NCI-H446 treated with DMSO at 0.1 percent for 48 hours (cell line): ENCODE results near the gene KIRREL3.

Experiments
- DNase-seq: peaks from one replicate; lab custom pipeline; 2025; lab: John Stamatoyannopoulos, UW

The KIRREL3 gene

DNA sequence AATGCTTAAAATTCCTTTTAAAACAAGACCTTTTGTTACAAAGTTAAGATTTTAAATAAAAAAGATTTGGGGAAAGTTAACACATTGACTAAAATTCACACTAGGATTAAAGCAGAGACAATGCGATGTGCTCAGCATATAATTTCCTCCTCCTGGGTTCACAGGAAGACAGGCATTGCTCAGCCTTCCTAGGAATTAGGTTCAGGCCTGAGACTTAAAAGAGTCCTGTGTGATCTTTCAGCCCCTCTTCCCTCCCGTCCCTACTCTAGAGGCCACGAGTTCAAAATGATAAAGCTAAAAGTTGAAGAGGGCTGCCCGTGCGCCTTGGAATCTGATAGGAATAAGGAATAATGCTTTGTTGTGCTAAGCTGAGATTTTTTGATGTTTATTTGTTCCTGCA, 218.6 kb downstream of the KIRREL3 start:
- DNase-seq: no peak

DNA sequence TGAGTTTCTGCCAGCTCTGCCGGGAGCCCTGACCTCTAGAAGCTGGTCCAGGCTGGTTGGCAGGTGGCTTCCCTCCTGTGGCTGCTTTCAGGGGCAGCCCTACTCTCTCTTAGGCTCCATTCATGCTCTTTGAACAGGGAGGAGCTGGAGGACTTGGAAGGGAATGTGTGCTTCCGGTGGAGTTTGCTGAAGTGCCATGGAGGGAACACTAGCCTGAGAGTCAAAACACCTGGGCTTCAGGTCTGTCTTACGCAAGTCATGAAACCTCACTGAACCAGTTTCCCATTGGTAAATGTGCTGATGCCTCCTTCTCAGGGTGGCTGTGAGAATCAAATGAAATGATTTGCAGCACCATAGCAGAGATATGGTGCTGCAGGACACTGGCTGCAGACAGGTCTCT, 224.5 kb downstream of the KIRREL3 start:
- DNase-seq: no peak

DNA sequence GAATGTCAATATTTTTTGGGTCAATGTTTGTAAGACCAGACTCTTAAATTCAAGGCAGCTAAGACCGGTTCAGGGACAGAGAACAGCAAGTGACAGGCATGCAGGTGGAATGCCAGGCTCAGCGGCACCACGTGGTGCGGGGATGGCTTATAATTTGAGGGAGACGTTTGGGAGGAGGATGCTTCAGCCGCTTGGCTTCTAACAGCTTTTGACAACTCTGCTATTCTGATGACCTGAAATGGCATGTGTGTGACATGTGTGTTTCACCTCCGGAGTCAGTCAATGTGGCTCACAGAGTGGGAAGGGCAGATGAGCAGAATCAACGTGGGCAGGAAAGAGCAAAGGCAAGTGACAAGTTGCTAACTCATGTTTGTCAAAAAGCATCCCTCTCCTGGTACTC, 228.3 kb downstream of the KIRREL3 start:
- no peak for DNase-seq

GRCh38 chr11:126768702-126769101, 231.9 kb downstream of the KIRREL3 start:
- DNase-seq: no peak

GRCh38 chr11:126766440-126766839, 234.1 kb downstream of the KIRREL3 start:
- DNase-seq: no peak

- no peak for DNase-seq
Observed at GRCh38 chr11:126765196-126765595, 235.4 kb downstream of the KIRREL3 start.

DNA sequence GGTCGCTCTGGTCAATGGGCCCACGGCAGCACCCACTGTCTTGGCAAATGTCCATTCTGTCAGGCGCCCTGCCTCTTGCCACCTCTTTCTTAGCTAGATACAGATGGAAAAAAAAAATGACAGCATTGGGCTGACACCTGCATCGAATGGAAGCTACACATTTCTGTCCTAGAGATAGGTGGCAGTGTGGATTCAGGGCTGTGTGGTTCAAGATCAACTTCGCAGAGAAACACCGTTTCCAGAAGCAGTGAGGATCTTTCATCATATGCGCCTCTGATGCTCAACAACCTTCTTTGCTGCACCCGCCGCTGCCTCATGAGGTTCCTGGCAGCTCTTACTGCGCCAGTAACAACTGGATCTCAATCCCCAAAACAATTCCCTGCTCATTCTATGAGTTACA, 236.3 kb downstream of the KIRREL3 start:
- DNase-seq: no peak

DNA sequence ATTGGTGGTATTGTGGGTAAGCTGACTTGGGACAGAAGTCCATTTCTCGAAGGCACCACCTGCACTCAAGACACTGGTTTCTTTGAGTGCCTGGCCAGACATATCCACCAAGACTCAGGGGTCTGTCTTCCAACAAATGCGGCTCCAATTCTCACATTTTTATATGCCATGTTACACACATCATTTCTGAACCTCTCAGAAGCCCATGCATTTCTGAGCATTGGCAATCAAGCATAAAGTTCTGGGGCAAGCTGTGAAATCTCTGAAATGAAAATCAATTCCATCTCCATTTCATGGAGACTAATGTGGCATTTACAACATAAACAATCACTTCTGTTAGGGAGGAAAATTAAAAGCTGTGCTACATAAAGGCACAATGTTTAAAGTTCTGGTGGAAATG, 243.7 kb downstream of the KIRREL3 start:
- no peak for DNase-seq

DNA sequence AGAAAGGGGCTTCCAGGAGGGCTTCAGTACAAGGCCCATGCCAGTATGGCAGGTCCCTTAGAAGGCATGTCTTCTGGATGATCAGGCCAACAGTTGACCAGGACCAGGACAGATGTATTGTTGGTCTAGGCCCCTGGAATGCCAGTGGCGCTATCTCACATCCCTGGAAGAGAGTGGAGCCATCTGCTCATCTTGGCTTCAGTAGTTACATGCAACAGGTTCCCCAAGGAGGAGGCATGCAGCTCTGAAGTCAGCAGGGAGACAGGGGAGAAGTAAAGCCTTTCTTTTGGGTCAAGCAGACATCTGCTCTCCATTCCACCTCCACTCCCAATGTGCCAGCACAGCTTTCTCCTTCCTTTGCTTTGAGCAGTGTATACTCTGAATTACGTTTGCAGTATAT, 244.1 kb downstream of the KIRREL3 start:
- no peak for DNase-seq

- no peak for DNase-seq
Observed at GRCh38 chr11:126755526-126755925, 245.0 kb downstream of the KIRREL3 start.

DNA sequence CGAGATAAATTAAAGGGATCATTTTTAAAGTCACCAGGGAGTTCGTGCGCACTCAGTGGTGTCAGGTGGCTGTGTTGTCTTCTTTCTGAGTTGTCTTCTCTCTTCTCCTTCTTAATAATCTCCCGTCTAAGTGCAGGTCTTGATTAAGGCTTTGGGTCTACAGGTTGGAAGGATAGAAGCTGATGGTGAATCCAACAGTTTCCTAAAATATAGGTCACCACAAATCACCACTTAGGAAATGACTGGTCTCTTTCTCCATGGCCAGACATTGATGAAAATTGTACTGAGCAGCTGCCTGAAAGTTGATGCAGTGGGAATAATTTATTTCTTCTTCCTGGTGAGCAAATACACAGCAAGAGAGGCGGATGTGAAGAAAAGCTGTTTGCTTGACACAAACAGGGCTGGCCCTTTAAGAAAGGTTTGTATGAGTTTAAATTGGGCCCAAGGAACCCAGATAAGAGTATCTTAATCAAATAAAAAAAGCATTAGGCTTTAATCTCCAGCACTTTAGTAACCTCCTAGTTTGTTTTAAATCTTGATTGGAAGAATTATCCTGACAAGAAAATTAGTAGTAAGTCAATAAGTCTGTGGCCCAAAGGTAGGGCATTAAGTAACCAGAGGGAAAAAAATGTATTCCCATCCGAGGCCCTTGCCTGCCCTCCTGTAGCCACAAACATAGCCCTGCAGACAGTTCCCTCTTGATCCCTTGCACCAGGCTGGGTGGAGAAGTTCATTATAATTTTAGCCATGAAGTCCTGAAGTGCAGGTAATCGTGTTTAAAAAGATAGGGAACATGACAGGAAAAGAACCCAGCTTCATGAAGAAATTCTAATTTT, 245.8 kb downstream of the KIRREL3 start:
- DNase-seq: no peak

- DNase-seq: no peak
Observed at GRCh38 chr11:126753990-126754389, 246.6 kb downstream of the KIRREL3 start.

DNA sequence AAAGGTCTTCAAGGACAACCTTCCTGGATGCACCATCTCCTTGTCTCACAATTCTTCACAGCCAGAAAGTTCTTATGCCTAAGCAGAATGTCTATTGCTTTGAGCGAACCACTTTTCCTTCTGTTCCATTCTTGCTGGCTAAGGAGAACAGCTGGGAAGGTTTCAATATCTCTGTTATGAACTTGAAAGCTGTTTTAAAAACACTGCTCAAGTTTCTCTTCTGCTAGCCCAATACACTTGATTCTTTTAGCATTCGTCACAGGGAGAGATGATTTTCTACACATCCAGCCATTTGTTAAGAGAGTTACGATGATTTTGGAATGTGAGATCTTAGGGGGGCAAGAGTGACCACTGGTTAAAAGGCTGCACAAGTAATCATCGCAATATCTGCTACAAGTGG, 249.3 kb downstream of the KIRREL3 start:
- no peak for DNase-seq

GRCh38 chr11:126748793-126749192, 251.8 kb downstream of the KIRREL3 start:
- DNase-seq: no peak

DNA sequence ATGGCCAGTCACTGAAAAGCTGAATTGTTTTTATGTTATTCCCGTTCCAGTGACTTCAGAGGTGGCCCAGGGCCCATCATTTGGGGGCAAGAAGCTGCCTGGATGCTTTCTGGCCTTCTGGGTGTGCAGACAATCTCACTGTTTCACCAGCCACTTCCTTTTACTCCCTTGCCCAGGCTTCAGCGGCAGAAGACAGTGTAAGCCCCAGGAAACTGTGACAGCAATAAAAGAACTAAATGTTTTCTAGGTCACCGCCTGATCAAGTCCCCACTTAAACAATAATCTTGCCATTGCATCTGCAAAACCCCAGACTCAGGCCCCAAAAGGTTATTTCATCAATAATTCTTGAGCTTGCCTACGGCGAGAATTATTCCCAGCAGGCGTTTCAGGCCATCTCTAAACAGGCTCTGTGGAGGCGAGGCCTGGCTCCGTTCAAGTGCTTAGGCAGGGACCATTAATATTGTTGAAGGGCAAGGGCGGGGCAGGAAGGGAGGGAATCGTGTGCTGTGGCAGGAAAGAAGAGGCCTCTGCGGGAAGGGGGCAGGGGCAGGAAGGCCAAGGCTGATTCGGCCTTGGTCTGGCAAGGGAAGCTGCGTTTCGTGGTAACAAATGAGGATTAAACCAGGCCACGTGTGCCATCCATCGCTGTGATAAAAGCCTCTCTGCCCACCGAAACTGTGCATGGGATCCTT, 252.3 kb downstream of the KIRREL3 start:
- no peak for DNase-seq

DNA sequence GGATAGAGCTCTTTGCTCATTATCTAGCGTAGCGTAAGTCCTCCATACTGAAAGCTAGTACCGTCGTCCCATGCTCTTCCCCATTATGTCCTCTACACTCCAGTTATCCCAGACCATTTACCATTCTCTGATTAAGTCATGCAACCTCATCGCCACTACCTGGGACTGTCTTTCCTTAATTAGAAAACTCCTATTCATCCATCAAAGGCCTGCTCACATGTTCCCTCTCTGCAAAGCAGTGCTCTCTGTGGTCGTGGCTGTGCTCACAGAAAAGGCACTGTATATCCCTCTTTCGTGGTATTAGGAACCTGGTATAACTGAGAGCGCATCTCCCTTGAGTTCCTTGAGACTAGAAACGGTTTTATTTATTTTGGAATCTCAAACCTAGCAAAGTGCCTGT, 253.3 kb downstream of the KIRREL3 start:
- no peak for DNase-seq

- DNase-seq: no peak
Observed at GRCh38 chr11:126746443-126746842, 254.1 kb downstream of the KIRREL3 start.

GRCh38 chr11:126744699-126745098, 255.9 kb downstream of the KIRREL3 start:
- DNase-seq: no peak

DNA sequence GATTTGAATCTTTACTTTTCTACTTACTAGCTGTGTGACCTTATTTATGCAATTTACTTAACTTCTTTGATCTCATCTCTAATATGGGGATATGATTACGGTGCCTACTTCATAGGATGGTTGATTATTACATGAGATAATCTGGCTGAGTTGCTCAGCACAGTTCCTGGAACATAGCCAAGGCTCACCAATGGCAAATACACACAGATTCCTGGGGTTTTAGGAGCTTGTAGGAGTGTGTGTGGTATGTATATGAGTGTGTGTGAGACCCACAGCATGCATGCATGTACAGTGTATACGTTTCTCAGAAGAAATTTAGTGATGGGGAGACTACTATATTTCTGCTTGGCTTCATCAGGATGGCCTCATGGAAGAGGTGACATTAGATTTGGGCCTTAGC, 256.9 kb downstream of the KIRREL3 start:
- DNase-seq: no peak

DNA sequence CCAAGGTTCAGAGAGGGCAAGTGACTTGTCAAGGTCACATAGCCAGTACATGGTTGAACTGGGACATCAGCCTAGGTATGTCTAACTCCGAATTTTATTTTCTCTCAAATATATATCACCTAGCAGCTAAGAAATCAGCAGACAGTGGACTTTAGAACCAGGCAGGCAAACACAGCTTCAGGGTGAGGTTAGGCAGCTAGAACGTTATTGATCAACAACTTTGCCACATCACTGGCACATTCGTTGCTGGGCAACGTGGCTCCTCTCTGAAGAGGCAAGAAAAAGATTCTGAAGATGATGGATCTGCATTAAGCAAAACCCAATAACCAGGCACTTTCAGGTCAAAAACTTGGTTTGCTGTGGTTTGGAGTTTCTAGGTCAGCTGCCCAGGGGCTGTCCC, 258.0 kb downstream of the KIRREL3 start:
- DNase-seq: no peak

GRCh38 chr11:126740846-126741245, 259.7 kb downstream of the KIRREL3 start:
- DNase-seq: no peak

- no peak for DNase-seq
Observed at GRCh38 chr11:126739499-126740145, 260.9 kb downstream of the KIRREL3 start.
